ENCODE data around the gene NR1D2.
"Not testable (repeated sequence)": the region's sequence is repeated elsewhere in the genome, so short reads cannot be mapped to it uniquely, and the experiment has no call there.

The NR1D2 gene

GRCh38 chr3:23944861-23945662, at the start of gene NR1D2:
TSS of gene NR1D2 (plus strand) at chr3:23945286. CDS start at chr3:23945579, 293 bp downstream.
- DNase-seq = peak; percentile 76

DNA sequence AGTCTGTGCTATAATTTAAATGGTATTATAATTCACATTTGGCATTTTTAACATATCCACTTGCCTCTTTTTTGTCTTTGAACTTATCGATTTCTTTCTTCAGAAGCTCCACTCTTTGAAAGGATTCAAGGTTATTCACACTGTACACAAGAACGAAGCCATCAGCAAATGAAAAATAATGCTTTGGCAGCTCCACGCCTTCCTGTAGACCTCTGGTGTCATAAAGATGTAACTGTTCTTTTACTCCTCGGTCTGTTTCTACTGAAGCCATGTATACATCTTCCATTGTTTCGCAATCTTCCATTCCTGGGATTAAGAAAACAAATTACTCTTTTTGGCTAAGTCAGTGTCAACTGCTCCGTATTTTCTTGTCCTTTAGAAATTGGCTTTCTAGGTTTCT, 44.3 kb upstream of the NR1D2 start:
- DNase-seq = no peak

GRCh38 chr3:23904545-23904944, 40.5 kb upstream of the NR1D2 start:
- DNase-seq = no peak

DNA sequence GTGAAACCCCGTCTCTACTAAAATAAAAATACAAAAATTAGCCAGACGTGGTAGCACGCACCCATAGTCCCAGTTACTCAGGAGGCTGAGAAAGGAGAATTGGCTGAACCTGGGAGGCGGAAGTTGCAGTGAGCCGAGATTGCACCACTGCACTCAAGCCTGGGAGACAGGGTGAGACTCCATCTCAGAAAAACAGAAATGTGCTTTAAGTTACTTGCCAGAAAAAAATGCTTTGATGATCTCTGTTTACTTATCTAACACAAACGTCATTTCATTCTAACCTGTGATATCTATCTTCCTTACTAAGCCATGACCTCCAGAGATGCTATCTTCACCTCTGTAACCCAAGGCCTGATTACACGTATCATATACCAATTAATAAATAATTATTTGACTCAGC, 35.7 kb upstream of the NR1D2 start:
- DNase-seq = no peak

GRCh38 chr3:23911397-23911796, 33.7 kb upstream of the NR1D2 start:
- DNase-seq = no peak

GRCh38 chr3:23912335-23912734, 32.8 kb upstream of the NR1D2 start:
- not testable (repeated sequence) for DNase-seq

GRCh38 chr3:23913182-23913581, 31.9 kb upstream of the NR1D2 start:
- no peak for DNase-seq

- no peak for DNase-seq
These were observed 31.0 kb upstream of the NR1D2 start for GRCh38 chr3:23913873-23914743.

GRCh38 chr3:23915537-23916108, 29.5 kb upstream of the NR1D2 start:
- no peak for DNase-seq

DNA sequence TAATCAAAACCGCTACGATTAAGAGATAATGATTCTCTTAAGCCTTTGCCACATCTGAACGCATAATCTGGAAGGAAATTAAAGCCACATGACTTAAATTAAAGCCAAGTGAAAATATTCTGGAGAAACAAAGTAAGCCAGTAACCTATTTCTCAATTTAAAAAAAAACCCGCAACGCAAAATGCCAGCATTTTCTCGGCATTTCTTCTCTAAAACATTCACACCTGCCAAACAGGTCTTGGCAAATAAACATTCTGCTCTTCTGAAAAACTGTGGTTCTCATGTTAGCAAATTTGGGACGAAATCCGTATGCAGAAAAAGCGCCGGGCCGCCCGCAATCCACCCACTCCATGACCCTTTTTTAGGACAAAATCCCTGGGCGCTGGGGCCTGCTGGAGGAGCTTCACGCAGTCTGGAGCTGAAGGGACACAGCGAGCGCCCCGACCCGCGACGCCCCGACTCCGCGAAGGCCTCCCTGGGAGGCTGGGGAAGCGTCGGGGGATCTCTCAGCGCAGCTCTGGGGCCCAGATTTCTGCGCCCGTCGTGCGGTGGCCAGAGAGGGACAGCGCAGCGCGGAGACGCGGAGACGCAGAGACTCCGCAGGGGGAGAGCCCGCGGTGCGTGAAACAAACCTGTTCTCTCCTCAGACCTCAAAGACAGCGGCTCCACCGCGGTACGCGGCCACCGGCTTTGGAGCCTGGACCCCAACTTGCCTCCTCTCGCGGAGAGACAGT, 28.8 kb upstream of the NR1D2 start:
- no peak for DNase-seq

- DNase-seq = peak; percentile 96
These were observed 28.0 kb upstream of the NR1D2 start, which contains the start of the genes NKIRAS1 and RPL15 for GRCh38 chr3:23916886-23917678. TSS of gene NKIRAS1 (minus strand) at chr3:23916990. CDS start at chr3:23910904, 6,086 bp downstream. TSS of gene RPL15 (plus strand) at chr3:23917132. CDS start at chr3:23917860, 728 bp downstream.

GRCh38 chr3:23917679-23918303, 27.3 kb upstream of the NR1D2 start:
- not testable (repeated sequence) for DNase-seq

DNA sequence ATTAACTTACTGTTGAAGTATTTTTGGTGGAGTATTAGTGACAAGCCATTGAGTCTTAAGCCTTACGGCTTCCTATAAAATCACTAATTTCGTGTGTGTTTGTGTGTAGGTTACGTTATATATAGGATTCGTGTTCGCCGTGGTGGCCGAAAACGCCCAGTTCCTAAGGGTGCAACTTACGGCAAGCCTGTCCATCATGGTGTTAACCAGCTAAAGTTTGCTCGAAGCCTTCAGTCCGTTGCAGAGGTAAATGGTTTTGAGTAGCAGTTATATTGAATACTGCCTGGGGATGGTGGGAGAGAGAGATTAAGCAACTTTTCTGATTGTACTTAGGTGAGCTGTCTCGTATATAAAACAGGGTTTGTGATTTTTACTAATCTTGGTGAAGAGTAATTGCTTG, 26.8 kb upstream of the NR1D2 start:
- not testable (repeated sequence) for DNase-seq

DNA sequence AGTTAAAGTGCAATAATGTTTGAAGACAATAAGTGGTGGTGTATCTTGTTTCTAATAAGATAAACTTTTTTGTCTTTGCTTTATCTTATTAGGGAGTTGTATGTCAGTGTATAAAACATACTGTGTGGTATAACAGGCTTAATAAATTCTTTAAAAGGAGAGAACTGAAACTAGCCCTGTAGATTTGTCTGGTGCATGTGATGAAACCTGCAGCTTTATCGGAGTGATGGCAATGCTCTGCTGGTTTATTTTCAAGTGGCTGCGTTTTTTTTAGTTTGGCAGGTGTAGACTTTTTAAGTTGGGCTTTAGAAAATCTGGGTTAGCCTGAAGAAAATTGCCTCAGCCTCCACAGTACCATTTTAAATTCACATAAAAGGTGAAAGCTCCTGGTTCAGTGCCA, 25.5 kb upstream of the NR1D2 start:
- DNase-seq = no peak

GRCh38 chr3:23920151-23920655, 24.9 kb upstream of the NR1D2 start:
- DNase-seq = no peak

DNA sequence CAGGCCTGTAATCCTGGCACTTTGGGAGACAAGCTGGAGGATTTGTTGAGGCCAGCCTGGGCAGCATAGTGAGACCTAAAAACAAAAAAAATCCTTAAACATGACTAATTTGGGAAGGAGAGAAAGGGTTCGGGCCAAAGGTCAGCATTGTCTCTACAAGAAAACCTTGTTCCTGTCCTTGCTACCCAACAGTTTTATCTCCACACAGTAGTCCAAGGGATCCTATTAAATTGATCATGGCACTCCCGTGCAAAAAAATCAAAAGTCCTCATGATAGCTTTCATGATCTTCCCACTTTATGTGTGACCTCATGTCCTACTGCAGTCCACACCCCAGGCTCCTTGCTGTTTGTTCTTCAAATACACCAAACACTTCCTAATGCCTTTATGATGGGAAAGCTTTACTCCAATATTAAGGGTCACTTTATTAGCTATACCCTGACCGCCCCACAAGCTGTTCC, 24.0 kb upstream of the NR1D2 start:
- DNase-seq = no peak

GRCh38 chr3:23923786-23924185, 21.3 kb upstream of the NR1D2 start:
- no peak for DNase-seq

DNA sequence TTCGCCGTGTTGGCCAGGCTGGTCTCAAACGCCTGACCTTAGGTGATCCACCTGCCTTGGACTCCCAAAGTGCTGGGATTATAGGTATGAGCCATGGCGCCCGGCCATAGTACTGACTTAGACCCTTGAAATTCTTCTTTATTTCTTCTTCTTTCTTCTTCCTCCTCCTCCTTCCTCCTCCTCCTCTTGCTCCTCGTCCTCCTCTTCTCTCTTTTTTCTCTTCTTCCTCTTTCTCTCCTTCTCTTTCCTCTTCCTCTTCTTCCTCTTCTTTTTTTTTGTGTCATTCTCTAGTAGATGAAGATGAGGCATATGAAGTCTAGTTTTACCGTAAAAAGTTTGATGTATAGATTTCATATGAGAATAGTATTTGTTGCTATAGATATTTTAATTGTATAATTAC, 18.8 kb upstream of the NR1D2 start:
- DNase-seq = no peak

DNA sequence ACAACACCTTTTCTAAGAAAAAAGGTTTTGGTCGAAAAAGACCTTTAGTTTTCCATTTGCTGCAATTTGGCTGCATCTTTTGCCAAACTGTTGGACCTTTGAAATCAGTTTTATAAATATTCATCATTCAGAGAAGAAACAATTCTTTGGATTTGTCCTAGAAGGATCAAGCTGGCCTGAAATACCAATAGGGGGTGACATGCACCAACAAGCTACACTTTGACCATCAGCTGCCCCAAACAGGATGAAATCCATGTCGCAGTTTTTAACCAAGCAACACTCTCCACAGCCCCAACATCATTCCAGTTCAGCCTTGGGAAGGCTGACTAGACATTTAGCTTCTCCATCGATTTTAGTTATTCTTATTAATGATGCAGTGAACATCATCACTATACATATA, 18.4 kb upstream of the NR1D2 start:
- no peak for DNase-seq

- DNase-seq = no peak
These were observed 16.6 kb upstream of the NR1D2 start for GRCh38 chr3:23928524-23928923.

GRCh38 chr3:23931597-23931996, 13.5 kb upstream of the NR1D2 start:
- DNase-seq = no peak
